SW480 (cell line): ENCODE measurements around the gene ANGPT4.
"Not testable (repeated sequence)": the region's sequence is repeated elsewhere in the genome, so short reads cannot be mapped to it uniquely, and the experiment has no call there.

Experiments
- DNase-seq: peaks from one replicate; pipeline ENCODE4 v3.0.0-alpha.2; 2016; ENCODE audit warnings: low spot score

ANGPT4 gene

DNA sequence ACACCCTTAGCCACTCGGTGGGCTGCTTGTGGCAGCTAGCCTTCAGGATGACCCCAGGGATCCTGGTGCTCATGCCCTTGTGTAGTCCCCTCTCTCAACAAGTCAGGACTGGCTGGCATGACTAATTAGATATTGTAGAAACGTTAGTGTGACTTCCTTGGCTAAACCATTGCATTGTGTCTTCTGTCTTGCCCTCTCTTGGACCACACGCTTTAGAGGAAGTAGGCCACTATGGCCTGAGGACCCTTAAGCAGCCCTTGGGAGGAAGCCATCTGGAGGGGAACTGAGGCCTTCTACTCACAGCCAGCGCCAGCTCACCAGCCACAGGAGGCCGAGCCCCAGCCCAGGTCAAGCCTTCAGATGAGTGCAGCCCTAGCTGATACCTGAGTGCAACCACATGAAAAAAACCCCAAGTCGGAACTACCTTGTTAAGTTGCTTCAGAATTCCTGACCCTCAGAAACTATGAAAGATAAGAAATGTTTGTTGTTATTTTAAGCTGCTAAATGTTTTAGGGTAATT lies 10.1 kb downstream of the ANGPT4 start:
- DNase-seq = peak; percentile 22

GRCh38 chr20:905396-905961 lies 10.7 kb downstream of the ANGPT4 start:
- DNase-seq = no peak

DNA sequence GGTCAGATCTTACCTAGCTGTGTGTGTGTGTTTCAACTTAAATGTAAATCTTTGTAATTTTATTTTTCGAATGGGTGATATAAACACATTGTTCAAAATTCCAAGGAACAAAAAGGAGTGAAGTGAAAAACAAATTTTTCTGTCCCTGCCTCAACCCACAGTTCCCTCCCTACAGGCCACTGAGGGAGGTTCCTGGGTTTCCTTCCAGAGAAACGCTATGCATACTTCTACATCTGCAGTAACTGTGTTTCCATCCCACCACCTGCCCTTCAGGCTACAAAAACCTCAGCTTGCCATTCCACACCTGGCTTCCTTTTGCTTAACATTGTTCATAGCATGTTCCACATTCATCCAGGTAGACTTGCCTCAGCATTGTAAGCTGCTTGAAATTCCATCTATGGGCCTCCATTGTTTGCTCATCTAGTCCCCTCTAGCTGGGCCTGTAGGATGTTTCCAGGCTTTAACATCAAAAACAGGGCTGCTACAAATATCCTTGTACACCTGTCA lies 12.0 kb downstream of the ANGPT4 start:
- no peak for DNase-seq

DNA sequence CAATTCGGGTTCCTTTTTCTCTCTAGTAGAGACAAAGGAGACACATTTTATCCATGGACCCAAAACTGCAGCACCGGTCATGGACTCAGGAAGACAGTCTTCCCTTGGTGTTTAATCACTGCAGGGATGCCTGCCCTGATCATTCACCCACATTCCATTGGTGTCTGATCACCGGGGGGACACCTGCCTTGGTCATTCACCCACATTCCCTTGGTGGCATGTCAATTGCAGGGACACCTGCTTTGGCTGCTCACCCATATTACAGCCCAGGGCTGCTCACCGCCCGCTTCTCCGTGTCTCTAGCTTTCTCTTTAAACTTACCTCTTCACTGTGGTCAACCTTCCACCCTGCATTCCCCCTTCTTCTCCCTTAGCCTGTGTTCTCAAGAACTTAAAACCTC lies 18.7 kb downstream of the ANGPT4 start:
- not testable (repeated sequence) for DNase-seq

- DNase-seq = no peak
Measured at GRCh38 chr20:896501-897025, 19.6 kb downstream of the ANGPT4 start.

DNA sequence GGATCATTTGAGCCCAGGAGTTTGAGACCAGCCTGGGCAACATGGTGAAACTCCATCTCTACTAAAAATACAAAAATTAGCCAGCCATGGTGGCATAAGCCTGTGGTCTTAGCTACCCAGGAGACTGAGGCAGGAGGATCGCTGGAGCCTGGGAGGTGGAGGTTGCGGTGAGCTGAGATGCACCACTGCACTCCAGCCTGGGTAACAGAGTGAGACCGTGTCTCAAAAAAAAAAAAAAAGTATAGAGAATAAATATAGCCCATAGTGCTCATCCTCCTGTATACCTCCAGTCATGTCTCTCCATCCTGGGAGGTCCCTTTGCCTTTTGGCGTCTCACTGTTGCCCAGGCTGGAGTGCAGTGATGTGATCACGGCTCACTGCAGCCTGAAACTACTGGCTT lies 23.8 kb downstream of the ANGPT4 start:
- DNase-seq = not testable (repeated sequence)

- DNase-seq = no peak
Measured at GRCh38 chr20:891706-892080, 24.4 kb downstream of the ANGPT4 start.

DNA sequence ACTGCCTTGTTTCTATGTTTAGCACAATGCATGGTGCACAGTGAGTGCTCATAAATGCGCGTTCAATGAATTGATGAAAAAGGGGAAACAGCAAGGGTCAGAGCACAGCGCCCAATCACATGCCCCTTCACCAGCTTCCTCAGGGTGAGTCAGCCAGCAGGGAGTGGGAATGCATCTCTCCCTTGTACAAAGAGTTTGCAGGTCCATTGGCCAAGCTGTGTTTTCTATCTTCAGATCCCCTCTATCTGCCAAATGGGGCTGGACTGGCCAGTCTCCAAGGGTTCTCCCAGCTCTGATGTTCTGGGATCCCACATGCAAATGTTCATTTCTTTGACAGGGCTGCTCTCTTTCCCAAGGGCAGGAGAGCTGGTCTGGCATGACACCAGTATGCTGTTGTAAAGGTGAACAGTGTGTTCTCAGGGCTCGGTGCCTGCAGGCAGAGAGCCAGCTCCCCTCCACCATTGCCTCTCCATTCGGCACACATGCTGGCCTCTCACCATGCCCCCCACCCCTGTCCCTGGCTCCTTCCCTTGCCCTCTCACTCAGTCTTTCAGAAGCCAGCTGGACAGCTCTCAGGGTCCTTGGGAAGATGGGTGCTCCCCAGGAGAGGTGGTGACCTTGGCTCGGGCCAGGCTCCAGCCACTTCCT lies 25.0 kb downstream of the ANGPT4 start:
- DNase-seq = no peak

- no peak for DNase-seq
Measured at GRCh38 chr20:890666-891057, 25.5 kb downstream of the ANGPT4 start.

- DNase-seq = no peak
Measured at GRCh38 chr20:889932-890463, 26.1 kb downstream of the ANGPT4 start.

DNA sequence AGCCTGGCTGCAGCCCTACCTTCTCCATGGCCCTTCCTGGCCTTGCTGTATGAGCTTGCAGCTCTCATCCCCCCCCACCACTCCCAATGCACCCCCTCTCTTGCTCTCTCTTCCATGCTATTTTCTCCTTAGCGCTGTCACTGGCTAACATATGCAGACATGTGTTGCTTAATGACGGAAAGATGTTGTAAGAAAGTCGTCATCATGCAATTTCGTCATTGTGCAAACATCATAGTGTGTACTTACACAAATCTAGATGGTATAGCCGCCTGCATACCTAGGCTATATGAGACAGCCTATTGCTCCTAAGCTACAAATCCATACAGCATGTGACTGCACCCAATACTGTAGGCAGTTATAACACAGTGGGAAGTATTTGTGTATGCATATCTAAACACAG lies 27.0 kb downstream of the ANGPT4 start:
- no peak for DNase-seq

- no peak for DNase-seq
Measured at GRCh38 chr20:888057-888456, 28.1 kb downstream of the ANGPT4 start.

DNA sequence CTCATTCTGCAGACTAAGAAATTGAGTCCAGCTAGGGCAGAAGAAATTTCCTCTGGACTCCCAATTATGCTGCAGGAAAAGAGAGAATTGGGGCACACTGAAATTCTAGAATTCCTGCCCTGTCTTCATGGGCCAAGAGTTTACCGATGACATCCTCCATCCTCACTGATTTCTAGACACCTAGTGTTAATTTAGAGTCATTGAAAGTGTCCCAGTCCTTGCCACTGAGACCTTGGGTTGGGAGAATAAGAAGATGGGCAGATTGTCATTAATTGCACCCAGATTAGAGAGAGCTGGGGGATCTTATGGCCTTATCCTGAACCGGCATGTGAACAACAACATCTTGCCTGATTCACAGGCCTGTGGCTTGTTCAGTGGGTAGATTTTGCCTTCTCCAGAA lies 29.0 kb downstream of the ANGPT4 start:
- no peak for DNase-seq

- no peak for DNase-seq
Measured at GRCh38 chr20:884983-885952, 30.9 kb downstream of the ANGPT4 start.

DNA sequence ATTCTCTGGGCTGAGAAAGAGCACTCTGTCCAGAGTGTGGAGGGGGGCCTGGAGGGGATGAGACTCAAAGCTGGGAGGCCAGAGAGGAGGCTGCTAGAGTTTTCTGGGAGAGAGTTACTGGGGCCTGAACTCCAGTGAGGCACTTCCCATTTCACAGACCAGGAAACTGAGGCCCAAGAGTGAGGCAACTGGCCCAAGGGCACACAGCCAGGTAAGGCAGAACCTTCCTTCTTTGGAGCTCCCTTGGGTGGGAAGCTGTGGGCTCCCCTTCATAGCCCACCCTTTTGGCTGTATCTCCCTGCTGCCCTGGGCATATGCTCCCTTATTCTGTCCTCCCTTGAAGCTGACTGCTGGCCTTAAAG lies 34.4 kb downstream of the ANGPT4 start:
- DNase-seq = no peak

GRCh38 chr20:881051-881782 lies 34.9 kb downstream of the ANGPT4 start:
- DNase-seq = peak; percentile 22

DNA sequence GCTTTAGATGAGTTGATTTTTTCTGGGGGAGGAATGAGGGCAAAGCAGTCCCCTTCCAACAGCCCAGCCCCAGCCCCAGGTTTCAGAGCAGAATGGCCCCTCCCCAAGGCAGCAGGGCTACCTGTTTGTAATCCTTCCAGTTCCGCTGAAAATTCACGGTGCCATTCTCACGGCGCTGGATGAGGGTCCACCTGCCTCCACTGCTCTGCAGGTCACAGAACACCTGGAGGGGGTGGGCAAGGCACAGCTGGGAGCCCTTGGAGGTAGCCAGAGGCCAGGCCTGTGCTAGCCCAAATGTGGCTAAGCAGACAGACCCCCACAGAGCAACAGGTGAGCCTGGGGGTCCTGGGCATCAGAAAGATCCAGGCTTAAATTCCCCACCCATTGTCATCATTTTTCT lies 36.5 kb downstream of the ANGPT4 start:
- no peak for DNase-seq

- DNase-seq = no peak
Measured at GRCh38 chr20:878511-879307, 37.4 kb downstream of the ANGPT4 start.

DNA sequence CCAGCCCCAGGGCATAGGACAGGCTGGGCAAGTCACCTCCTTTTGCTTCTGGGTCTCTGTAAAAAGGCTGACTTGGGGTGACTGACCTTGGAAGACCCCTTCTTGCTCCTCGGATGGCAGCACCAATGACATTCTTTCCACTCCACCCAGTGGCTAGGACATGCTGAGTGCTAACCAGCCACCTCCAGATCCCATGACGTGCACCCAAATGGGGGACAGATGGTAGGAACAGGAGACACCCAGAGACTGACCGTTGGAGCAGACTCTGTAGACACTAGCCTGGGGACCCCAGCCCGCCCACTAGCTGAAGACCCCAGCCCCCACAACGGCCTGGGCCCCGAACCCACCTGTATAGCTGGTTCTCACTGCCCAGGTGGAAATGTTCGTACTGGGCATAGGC lies 38.3 kb downstream of the ANGPT4 start:
- DNase-seq = no peak

- no peak for DNase-seq
Measured at GRCh38 chr20:875115-875514, 41.0 kb downstream of the ANGPT4 start.
